ENCODE data around the gene WDR20. TPM values are rescaled to one million over a fixed set of nuclear protein-coding genes. Genes with fewer than 3 reads are reported as not detected.

WDR20 gene
- total and polyA plus RNA-seq, 2 of the 4 experiments (the other 2 are of a cell fraction): 20.3 to 27.4 TPM

DNA sequence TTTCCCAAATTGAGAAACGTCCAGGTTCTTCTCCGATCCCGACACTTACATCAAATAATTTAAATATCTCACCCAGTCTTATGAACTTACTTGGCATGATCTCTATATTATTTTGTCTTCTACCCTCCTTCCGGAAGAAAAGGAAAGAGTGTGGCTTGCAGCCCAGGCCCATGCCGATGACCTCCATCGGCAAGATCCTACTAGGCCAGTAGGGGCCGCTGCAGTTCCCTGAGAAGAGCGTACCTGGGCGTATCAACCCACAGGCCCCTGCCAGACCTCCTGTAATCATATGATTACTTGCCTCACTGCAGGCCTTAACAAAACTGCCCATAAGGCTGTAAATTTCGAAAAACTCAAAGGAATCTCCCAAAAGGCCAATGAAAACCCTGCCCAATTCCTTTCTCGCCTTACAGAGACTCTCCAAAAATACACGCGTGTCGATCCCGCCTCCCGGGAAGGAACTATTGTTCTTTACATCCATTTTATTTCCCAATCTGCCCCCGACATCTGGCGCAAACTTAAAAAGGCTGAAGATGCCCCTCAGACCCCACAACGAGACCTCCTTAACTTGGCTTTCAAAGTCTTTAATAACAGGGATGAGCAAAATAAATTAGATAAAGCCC is 95.7 kb downstream of the WDR20 start (continued):
- TF ChIP-seq, protein P1, sequence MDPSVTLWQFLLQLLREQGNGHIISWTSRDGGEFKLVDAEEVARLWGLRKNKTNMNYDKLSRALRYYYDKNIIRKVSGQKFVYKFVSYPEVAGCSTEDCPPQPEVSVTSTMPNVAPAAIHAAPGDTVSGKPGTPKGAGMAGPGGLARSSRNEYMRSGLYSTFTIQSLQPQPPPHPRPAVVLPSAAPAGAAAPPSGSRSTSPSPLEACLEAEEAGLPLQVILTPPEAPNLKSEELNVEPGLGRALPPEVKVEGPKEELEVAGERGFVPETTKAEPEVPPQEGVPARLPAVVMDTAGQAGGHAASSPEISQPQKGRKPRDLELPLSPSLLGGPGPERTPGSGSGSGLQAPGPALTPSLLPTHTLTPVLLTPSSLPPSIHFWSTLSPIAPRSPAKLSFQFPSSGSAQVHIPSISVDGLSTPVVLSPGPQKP (IDR thresholded peaks at IDR 0.05; ENCODE audit: borderline replicate concordance, low read depth, low read length): no peak
- TF ChIP-seq POLR2A (IDR thresholded peaks at IDR 0.05; ENCODE audit: low read depth, low read length): no peak

DNA sequence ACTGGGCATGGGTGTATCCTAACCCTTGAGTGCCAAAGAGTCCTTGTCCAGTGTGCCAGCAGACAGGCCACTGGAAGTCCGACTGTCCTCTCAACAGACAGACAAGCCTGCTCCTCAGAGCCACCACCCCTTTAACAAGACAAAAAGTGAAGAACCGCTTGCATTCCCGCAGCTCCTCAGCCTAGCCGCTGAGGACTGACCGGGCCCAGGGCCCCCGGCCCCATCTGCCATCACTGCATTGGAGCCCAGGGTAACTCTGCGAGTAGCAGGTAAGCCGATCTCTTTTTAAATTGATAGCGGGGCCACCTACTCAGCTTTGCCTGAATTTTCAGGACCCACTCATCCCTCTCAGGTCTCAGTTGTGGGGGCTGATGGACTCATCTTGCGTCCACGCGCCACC is 96.3 kb downstream of the WDR20 start:
- Histone ChIP-seq H3K9ac (ENCODE audit: low read depth, low read length) (no peak overlapping the region), H3K4me3 (ENCODE audit: insufficient read depth, low read depth, low read length) (no peak overlapping the region), H4K8ac (ENCODE audit: low read depth in 2 of 2, low read length in 2 of 2) (peak overlapping the region in 1 of 2 experiments; percentile 79; a peak in 1 of 4 replicates), H3K79me1 (ENCODE audit: low read depth in 1 of 2, low read length in 2 of 2) (peaks cover 0 to 3% of the 10 kb centered on the region in 2 experiments; a peak in 1 of 4 replicates), H2BK120ac (ENCODE audit: low read depth, low read length) (peak overlapping the region; percentile 66), H2BK5ac (ENCODE audit: low read depth, low read length, poor library complexity, severe bottlenecking) (peak overlapping the region; percentile 63), H3K9me3 (ENCODE audit: control insufficient read depth, insufficient read depth, low read length) (no peaks in the 10 kb centered on the region), H2AFZ (replicated peaks; ENCODE audit: low read length, poor library complexity) (no peak overlapping the region), H3K23ac (ENCODE audit: low read depth, low read length) (no peak overlapping the region), H2AK9ac (replicated peaks; ENCODE audit: low read depth, low read length, poor library complexity) (no peak overlapping the region), H3K9me1 (ENCODE audit: insufficient read depth, low read length) (0 out of 2 replicates have a peak, but pooled peaks cover 2% of the 10 kb centered on the region), H3K27me3 (ENCODE audit: control insufficient read depth, insufficient read depth, low read length) (no peaks in the 10 kb centered on the region), H4K91ac (ENCODE audit: insufficient read depth, low read depth, low read length) (peak overlapping the region; percentile 12; the same call in 1 of the 2 replicates), H2BK15ac (ENCODE audit: low read depth, low read length) (peak overlapping the region; percentile 1; the same call in 1 of the 3 replicates), H3K4me2 (ENCODE audit: low read depth, low read length) (no peak overlapping the region), H4K20me1 (ENCODE audit: insufficient read depth, low read length) (no peaks in the 10 kb centered on the region), H3K36me3 (ENCODE audit: control insufficient read depth, insufficient read depth, low read length) (0 out of 2 replicates have a peak, but pooled peaks cover 1% of the 10 kb centered on the region), H3K27ac (ENCODE audit: insufficient read depth, low read length) (no peak overlapping the region), H3K18ac (ENCODE audit: low read depth, low read length) (no peak overlapping the region), H2AK5ac (ENCODE audit: low read depth, low read length) (0 out of 2 replicates have a peak overlapping the region, but pooled peaks have one; percentile 0), H3K56ac (ENCODE audit: extremely low read depth, insufficient read depth, low read length) (no peak overlapping the region), H3K4me1 (ENCODE audit: control insufficient read depth, insufficient read depth, low read length) (peaks cover 4% of the 10 kb centered on the region), H3K4ac (ENCODE audit: low read depth, low read length) (peak overlapping the region; percentile 8; the same call in 1 of the 2 replicates), H3K14ac (replicated peaks; ENCODE audit: low read depth, low read length) (no peak overlapping the region), H2BK20ac (ENCODE audit: low read depth, low read length) (peak overlapping the region; percentile 49; the same call in 1 of the 2 replicates), H4K5ac (ENCODE audit: low read depth, low read length) (peak overlapping the region; percentile 27; the same call in 1 of the 2 replicates)
- intact Hi-C loops (cut with micrococcal nuclease) (no loop called here), dilution Hi-C loops (cut with HindIII; ENCODE audit: low sequenced_read_pairs, unreplicated experiment) (no loop called here), in situ Hi-C loops (cut with MboI; ENCODE audit: low sequenced_read_pairs) (loop anchor here (5.0 kb wide), 1 partner anchor 76 kb away; no protein-coding TSS in a partner anchor)
- no TSS peak for BruUV-seq (replicated peaks)
- TF ChIP-seq, protein P2, sequence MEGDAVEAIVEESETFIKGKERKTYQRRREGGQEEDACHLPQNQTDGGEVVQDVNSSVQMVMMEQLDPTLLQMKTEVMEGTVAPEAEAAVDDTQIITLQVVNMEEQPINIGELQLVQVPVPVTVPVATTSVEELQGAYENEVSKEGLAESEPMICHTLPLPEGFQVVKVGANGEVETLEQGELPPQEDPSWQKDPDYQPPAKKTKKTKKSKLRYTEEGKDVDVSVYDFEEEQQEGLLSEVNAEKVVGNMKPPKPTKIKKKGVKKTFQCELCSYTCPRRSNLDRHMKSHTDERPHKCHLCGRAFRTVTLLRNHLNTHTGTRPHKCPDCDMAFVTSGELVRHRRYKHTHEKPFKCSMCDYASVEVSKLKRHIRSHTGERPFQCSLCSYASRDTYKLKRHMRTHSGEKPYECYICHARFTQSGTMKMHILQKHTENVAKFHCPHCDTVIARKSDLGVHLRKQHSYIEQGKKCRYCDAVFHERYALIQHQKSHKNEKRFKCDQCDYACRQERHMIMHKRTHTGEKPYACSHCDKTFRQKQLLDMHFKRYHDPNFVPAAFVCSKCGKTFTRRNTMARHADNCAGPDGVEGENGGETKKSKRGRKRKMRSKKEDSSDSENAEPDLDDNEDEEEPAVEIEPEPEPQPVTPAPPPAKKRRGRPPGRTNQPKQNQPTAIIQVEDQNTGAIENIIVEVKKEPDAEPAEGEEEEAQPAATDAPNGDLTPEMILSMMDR (conservative IDR thresholded peaks at IDR 0.05; ENCODE audit: low read depth, low read length): no peak
- TF ChIP-seq MAZ (IDR thresholded peaks at IDR 0.05; ENCODE audit: borderline replicate concordance, low read depth, low read length) (no peak), CHD1 (IDR thresholded peaks at IDR 0.05; ENCODE audit: low read depth, low read length) (no peak), CEBPB (IDR thresholded peaks at IDR 0.05; ENCODE audit: low read depth, low read length) (no peak), RAD21 (IDR thresholded peaks at IDR 0.05; ENCODE audit: low read length) (no peak), POLR2A (IDR thresholded peaks at IDR 0.05; ENCODE audit: low read depth, low read length) (no peak), MXI1 (IDR thresholded peaks at IDR 0.05; ENCODE audit: borderline replicate concordance, low read depth, low read length) (no peak)
- TF ChIP-seq, protein P3, sequence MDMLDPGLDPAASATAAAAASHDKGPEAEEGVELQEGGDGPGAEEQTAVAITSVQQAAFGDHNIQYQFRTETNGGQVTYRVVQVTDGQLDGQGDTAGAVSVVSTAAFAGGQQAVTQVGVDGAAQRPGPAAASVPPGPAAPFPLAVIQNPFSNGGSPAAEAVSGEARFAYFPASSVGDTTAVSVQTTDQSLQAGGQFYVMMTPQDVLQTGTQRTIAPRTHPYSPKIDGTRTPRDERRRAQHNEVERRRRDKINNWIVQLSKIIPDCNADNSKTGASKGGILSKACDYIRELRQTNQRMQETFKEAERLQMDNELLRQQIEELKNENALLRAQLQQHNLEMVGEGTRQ (IDR thresholded peaks at IDR 0.05; ENCODE audit: low read depth, low read length): no peak
- ATAC-seq (ENCODE audit: low read depth): no peak
- POLR2A ChIA-PET (ENCODE audit: unreplicated experiment): no interaction called here
- no peak for DNase-seq
- WGBS, 2 experiments (ENCODE audit: extremely low coverage in 2 of 2, insufficient read length in 1 of 2): 97% methylated on average over 10 of the region's 12 CpGs; no CpG with 5 or more reads in 1 of the 2 experiments
- CTCF ChIA-PET: no interaction called here
